Kasumi-1 (cell line): Measurements from ENCODE around the gene SYNPR.

Source experiments
- DNase-seq, 2 experiments: peaks; one replicate each; lab custom pipeline; 2025; lab: John Stamatoyannopoulos, UW

The SYNPR gene

DNA sequence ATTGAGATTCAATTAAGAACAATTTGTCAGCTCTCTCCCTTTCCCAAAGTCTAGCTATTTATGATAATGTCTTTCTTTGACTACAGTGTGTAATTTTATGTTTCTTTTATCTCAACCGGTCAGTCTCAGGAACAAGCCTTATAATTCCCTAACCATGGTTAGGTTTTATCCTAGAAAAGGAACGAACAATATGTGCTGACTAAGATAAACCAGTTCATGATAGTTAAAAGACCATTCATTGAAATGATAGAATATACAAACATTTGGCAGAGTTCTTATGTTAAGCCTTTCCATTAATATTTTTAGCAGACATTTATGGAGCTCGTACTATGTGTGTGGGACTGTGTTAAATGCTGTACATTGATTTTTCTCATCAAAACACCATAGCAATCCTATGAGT is 106.3 kb downstream of the SYNPR start:
- DNase-seq: no peak

DNA sequence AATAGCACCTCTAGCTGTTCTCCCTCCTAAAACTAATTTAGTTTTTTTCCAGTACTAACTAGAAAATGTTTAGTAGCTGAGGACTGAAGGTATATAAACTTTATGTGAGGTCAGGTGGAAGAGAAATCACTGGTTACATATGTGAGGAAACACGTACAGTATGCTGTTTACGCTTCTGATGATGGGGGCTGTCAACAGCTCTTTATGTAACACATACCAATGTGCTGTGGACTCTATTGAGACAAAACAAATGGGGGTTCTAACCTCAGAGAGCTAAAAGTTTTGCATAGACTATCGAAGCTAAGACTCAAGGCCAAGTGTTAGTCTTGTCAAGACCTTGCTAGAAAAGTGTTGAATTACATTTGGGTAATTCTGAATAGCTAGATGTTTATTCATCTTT is 107.5 kb downstream of the SYNPR start:
- no peak for DNase-seq

DNA sequence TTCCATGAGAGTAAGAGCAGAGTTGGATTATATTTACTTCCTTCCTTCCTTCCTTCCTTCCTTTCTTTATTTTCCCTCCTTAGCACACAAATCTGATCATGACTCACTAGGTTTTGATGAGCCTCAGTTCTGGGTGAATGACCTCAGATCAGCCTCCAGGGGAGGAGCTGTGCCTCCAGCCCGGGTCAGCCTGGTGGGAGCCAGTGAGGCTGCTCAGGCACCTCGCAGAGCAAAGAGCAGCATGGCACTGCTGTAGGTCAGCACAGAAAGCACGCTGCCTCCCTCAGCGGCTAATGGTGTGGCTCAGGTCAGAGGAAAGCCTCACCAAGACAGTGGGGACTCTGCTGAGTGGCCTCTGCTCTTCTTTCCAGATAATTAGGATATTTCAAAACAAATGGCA is 108.5 kb downstream of the SYNPR start:
- no peak for DNase-seq

DNA sequence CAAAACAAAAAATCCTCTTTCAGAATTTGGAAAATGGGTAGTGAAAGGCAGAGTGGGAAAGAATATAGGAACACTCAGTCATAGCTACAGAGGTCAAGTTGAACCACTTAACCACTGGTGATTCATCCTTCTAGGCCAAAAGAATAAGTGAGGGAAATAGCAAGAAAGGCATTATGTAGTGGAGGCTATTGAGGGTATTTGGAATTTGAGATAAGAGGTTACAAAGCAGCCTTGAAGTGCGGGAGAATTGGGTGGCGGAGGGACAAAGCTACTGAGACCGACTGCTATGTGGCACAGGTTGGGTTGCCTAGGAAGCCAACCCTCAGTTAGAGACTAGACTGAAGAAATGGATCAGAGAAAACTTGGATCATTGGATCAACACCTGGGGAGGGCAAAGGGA is 109.5 kb downstream of the SYNPR start:
- no peak for DNase-seq

DNA sequence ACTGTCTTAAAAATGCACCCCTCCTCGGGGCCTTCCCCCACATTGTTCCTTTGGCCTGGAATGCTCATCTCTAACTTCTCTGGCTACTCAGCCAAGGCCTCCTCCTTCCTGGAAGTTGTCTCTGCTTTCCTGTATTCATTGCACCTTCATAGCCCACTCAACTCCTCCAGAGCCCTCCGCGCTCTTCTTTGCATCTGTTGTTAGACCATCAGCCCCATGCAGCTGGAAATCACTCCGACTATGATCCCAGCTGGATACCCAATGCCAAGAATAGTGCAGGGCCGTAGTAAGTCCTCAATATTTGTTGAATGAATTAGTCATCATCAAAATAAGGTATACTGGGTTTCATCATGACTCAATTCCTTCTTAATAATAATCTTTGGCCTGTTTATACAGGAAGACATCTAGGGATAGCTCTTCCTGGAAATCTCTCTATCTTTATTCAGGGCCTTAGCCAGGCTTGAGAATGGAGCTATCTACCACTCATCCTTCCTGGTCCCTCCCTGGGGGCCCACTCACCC is 112.7 kb downstream of the SYNPR start:
- DNase-seq: no peak

DNA sequence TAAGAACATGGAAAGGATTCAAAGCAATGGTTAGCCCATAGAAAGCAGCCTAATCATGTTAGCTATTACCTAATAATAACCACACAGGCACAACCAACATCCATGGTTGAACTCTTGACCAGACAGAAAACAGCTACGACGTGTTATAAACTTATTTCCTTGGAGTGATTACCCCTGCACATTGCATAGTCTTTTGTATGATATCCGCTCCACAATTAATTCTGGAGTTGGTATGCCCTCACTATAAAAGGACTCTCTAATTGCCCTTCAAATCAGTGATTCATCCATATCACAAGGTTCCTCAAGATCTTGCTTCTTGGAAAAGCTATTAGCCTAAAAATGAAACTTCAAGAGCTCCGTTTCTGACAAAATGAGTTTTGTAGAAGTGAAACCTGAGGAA is 117.9 kb downstream of the SYNPR start:
- no peak for DNase-seq

DNA sequence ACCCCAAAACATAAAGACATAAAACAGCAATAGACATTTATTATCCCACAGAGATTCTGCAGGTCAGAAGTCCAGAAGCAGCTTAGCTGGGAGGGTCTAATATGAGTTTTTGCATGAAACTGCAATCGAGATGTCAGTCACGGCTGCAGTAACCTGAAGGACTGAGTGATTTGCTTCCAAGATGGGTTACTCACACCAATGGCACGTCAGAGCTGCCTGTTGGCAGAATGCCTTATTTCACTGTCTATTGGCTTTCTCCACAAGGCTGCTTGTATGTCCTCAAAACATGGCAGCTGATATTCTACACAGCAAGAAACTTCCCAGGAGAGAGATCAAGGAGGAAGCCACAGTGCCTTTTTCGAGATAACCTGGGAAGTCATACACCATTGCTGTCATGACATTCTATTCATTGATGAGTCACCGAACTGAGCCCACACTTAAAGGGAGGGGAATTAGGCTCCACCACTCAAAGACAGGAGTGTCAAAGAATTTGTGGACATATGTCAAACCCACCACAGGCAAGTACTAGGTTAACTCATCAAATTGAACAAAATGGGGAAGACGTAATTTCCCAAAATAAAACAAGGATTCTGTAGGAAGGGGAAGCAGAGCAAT is 122.2 kb downstream of the SYNPR start:
- no peak for DNase-seq

DNA sequence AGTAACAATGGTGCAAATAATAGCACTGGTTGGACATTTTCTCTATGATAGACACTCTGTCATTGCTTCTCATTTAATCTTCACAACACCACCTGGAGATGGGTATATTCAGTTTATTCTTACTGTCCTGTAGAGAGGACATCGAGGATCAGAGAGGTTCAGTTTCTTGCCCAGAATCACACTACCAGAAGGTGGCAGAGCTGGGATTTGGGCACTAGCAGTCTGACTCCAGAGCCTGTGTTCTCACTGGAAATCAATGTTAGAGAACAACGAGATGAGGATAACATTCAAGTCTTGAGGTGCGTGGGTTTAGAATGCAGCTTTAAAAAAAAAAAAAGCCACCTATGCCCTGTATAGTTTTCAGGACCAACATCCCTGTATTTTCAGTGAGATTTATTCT is 127.8 kb downstream of the SYNPR start:
- DNase-seq: no peak

DNA sequence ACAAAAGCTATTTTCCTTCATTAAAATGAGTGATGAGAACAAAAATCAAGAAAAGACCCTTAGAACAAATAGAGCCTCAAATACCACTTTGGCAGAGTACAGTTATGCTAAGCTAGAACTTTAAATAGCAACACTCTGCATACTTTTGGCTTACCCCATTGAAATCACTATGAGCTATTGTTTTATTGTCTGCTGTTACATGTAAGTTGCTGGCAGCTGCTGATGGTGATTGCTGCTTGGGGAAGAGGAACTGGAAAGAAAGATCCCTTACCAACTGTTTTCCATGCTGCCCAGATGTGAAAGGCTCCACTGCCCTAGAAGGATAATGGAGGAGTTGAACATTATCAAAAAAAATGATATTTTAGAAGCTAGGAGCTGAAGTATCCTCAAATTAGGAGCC is 135.4 kb downstream of the SYNPR start:
- no peak for DNase-seq

DNA sequence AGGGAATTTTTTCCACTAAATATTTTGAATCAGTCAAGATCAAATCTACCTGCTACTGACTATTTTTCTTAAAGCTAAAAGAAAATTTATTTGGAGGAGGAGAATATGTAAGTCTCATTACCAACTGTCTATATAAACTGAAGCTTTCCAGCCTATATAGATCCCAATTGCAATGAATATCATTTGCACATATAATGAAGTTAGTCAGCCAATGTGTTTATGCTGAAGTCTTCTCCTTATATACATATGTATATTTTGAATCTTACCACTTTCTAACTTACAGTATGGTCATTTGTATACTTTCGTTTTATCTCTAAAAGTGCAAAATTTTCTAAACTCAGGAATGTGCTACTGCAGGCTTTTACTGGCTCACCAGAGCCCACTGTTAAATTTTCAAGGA is 136.5 kb downstream of the SYNPR start:
- DNase-seq: no peak

DNA sequence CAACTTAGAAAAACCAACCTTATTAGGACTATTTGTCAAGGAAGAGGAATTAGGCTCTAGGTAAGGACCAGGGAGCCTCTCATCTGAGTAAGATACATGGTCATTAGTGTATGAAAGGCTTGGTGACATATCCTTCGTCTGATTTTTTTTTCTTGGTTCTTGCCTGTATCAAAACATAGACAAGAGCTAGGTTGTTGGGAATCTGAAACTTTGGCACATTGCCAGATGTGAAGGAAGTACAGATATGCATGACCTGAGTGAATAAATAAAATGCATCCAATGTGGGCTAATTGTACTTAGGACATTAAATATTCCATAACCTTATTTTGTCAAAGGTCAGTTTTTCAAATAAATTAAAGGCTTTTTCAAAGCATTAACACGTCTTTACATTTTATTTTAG is 151.8 kb downstream of the SYNPR start:
- no peak for DNase-seq

DNA sequence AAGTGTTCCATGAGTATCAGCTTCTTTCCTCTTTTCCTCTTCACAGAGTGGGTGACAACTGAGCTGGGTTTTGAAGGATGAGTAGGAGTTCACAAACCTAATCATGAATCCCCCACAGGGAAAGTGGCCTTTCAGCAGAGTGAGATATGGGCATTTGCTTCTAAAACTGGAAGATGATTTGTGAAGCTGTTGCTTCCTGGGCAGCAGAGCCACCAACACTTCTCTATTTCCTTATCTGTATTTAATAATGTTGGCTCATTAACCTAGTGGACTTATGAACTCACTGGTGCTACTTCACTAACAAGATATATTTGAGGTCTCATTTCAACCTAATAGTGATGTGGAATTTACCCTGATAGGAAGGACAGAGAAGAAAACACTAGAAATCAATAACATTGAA is 152.8 kb downstream of the SYNPR start:
- no peak for DNase-seq

DNA sequence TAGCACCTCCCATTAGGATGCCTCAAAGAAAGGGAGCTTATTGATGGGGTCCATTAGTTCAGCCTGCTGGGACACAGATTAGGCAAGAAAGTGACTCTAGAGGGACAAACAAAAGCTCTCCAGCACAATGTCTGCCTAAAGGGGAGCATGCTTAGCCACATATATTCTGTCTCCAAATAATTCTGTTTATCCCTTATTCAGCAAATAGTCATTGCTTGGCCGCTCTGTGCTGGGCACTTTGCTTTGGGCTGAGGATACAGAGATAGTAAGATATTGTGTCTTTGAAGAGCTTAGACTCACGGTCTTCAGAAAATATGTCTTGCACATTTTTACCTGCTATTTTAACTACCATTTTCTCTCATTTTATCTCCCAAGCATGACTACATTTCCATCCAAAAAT is 159.8 kb downstream of the SYNPR start:
- no peak for DNase-seq

DNA sequence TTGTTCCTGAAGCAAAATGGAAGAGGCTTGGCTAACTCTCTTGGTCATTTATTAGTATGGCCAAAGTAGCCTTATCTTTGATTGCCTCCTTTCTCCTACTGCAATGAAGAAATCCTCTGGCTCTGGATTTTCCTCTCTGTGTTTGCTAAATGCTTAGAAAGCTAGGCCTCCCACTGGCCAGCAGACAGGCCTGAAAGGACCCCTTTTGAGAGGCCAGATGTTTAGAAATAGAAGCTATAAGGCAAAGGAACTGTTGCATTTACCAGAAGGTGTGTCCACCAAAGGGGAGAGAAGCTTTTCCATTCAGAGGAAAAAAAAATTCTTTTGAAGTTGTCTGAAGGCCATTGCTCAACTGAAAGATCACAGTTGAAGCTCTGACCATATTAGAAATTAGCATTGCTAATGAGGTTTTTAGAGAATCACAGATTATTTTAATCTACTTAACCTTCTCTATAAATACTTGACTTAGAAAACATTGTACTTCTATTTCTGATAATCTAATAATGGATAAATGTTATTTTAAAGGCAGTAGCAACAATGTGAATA is 160.8 kb downstream of the SYNPR start:
- DNase-seq: no peak

DNA sequence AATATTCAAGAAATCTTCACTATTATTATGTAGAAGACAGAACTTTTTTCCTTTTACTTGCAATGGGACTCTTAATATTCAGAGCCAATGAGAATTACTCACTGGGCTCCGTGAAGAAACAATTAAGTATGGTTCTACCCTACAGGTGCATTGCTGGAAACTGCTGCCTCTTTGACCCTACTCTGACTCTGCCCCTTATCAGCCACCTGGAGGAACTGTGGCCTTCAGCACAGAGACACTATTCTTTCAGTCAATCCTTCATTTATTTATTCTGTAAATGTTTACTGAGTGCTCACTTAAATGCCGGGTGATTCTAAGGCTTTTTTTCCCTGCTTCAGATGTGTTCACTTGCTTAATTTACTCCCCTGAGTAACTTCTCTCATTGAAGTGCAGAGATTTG is 163.2 kb downstream of the SYNPR start:
- no peak for DNase-seq

DNA sequence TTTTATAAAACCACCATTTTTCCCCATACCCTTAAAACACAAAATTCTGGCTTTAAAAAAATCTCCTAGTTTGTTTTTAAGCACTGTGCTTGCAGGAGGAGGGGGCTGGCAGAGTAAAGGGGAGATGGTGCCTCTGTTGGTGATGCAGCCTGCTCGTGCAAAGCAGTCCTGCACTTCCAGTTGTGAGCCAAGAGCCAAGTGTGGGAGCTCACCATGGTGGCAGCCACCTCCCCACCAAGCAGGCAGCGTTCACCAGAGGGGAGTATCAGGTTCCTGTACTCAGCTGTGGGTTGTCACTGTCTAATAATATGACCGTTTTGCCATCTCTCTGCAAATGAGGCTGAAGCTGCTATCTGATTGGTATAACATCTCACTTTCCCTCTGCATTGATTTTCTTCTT is 164.8 kb downstream of the SYNPR start:
- no peak for DNase-seq

DNA sequence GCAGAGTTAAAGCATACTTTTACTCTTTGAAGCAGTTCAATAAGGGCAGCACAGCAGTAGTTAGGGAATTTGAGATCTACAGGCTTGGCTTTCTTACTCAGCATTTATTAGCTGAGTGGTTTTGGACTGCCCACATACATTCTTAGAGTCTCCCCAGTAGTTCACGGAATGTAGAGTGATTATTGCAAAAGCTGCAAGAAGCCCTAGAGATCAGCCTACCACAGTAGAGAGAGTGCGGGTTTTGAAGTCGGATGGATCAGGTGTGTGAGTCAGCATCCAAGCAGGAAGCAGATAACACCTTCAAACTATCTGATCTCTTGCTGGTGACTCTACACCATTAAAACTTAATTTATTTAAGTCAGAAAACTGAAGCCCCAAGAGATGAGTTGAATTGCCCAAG is 171.9 kb downstream of the SYNPR start:
- DNase-seq: no peak

DNA sequence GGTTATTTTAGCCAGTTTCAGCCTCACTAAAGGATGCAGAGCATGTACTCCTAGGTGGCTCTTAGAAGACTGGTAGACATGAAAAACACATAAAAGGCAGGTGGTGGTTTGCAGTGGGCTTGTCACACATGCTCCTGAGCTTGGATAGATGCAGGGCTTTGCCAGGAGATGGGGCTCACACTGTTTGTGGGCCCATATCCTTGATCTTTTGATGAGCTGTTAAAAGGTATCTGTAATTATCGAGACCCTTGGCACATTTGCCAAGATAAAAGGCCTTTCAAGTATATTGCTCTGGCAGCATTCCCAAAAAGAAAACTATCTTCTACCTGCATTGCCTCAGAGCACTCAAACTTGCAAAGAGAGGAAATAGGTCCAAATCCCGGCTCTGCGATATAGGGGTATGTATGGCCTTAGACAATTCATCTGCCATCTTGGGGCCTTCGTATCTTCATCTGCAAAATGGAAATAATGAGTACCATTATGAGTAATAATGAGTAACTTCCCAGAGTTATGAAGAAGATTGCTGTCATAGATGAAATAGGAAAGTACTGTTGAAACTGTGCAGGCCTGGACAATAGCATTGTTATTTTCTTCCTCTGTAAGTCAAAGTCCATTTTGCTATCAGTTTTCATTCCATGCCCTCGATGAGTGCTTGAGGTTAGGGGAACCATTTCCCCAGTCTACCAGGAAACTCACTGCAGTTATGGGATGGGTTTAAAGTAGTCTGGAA is 172.7 kb downstream of the SYNPR start:
- DNase-seq: no peak

DNA sequence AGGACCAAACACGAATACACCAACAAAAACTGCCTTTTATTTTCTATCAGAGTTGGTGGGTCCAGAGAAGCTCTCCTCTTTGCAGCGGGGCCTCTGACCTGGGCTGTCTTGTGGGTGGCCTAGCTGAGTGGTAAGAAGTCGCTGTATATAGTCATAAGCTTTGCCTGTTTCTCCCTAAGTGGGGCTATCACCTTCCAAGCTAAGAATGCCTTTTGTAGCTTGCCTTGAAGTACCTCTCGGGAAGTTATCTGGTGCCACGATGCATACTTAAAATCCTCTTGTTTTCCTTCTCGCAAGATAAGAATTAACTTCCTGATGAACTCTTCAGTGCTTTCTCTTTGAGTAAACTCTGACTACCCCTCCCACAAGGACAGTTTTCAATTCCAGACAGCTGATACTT is 178.8 kb downstream of the SYNPR start:
- DNase-seq: no peak

DNA sequence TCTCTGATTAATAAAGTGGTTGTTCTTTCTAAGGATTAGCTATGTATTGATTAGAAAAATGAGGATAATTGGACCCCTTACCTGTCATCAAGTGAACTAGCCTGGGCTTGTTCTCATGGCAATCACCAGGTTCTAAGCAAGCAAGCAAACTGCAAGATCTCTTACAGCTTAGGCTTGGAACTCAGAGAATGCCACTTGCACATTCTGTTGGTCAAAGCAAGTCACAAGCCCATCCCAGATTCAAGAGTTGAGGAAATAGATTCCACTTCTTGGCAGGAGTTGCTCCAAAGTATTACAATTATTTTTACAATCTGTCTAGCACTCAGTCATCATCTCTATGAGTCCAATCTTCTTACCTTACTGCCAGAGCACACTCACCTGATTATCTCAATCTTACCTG is 180.3 kb downstream of the SYNPR start:
- DNase-seq: no peak

DNA sequence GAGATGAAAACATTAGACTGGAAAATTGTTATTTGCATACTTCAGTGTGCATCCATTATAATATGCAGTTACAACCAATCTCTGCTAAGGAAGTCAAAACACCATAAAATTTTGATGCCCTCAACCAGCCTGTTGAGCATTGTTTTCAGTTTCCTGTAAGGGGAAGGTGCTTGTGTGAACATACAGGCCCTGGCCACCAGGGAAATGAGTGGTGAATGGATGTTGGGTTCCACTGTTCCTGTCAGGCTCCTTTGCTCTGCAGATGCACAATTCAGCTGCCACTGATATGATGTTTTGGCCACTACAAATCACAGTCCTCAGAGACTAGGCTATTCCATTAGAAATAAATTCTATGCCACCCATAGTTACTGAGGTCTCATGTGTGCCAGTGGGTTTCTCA is 184.6 kb downstream of the SYNPR start:
- DNase-seq: no peak

DNA sequence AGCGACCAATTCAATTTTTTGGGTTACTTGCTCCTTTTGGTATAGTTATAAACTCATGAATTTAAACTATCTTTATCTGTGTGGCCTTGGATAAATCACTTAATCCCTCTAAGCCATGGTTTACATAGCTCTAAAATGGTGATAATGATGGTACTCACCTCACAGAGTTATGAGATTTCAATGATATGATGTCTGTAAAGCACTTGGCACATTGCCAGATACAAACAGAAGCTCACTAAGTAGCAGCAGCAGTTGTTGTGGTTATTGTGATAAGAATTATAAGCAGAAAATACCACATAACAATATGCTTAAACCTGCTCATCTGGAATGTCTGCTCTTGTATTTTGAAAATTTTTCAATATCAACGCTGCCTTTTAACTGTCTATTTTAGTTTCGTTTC is 189.3 kb downstream of the SYNPR start:
- DNase-seq: no peak

DNA sequence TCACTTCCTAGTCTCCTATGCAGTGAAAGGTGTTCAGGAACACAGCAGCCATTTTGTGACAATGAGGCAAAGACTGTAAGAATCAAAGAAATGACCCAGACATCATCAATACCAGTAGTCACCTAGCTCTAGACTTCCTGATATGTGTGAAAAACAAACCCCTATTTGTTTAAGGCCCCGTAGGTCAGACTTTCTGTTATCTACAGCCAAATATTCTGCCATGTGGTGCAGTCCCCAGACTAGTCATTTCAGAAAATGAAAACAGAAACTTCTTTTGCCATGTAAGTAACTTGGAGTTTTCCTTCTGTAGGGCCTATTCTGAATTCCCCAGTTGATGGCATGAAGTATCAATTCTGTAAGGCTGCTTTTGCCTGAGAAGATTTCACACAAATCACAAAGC is 192.6 kb downstream of the SYNPR start:
- no peak for DNase-seq

DNA sequence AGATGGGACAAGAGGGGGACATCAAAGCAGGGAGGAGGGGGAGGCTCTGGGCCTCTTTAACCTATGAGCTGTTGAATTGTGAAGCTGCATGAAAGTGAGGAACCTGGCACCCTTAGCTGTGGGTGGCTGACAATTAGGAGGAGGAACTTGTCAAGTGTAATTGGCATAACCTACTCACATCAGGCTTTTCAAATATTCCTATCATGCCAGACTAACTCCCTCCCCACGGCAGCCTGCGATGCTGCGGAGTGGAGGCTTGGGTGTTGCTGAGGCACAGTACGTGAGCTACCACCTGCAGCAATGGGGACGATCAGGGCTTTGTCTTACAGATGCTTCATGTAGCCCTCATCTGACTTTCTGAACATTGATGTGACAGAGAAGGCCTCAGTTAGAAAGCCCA is 193.7 kb downstream of the SYNPR start:
- DNase-seq: no peak
